HG03378 (cell line): Measurements from ENCODE around the gene FANCD2.
A peak's percentile ranks its signal among the peaks of the same experiment; 100 is the strongest.
"Not testable (repeated sequence)": the region's sequence is repeated elsewhere in the genome, so short reads cannot be mapped to it uniquely, and the experiment has no call there.

Experiments
- ATAC-seq: cut with Tn5 transposase; IDR thresholded peaks from one replicate; pipeline ENCODE4 v1.9.1; 2021; ENCODE audit warnings: mild to moderate bottlenecking, moderate library complexity; ENCODE audit not compliant: unreplicated experiment

FANCD2 gene

DNA sequence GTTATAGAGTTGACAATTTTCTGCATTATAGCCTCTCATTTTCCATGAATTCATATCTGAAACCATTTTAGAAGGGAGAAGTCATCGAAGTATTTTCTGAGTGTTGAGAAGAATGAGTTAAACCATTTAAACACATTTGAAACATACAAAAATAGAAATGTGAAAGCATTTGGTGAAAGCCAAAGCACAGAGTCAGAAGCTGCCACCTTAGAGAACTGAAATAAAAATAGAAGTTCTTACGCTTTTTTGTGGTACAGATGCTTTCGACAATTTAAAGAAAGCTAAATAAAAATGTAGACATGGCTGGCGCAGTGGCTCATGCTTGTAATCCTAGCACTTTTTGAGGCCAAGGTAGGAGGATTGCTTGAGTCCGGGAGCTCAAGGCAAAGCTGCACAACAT, 72.8 kb downstream of the FANCD2 start:
- ATAC-seq: no peak

DNA sequence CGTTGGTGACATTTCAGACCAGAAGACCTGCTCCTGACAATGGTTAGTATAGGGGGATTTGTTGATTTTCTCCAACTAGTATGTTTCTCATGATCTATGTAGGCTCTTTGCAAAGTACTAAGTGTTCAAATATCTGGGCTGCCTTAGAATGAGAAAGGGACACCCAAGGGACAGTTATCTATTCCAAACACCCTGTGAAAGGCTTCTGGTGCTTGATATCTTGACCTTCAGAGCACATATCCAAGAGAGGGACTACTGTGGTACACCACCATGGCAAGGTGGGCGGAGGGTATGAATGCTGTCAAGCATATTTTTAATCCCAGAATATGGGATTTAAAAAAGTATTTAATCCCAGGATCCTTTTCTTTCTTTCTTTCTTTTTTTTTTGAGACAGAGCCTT, 80.7 kb downstream of the FANCD2 start:
- ATAC-seq: no peak

DNA sequence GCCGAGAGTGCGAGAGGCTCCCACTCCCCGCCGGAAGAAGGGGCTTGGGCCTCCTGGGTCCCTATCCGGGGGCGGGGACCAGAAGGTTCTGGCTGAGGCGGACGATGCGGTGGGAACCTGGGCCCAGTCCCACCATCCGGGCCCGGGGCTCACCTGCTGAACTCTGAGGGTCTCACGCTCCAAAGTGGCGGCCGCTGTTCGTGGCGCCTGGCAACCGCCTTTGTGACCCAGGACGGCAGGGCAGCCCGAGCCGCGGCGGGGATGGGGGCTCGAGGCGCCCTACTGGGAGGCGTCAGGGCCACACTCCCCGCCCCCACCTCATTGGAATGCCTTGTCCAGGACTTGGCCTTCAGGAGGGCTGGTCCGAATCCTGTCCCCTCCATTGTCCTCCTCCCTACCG, 81.9 kb downstream of the FANCD2 start, which contains the start of gene FANCD2OS:
Gene FANCD2OS (minus strand): TSS at position 165 of the 400 bp plus-strand sequence. CDS start 3,481 bp downstream, outside the sequence.
- ATAC-seq: no peak

DNA sequence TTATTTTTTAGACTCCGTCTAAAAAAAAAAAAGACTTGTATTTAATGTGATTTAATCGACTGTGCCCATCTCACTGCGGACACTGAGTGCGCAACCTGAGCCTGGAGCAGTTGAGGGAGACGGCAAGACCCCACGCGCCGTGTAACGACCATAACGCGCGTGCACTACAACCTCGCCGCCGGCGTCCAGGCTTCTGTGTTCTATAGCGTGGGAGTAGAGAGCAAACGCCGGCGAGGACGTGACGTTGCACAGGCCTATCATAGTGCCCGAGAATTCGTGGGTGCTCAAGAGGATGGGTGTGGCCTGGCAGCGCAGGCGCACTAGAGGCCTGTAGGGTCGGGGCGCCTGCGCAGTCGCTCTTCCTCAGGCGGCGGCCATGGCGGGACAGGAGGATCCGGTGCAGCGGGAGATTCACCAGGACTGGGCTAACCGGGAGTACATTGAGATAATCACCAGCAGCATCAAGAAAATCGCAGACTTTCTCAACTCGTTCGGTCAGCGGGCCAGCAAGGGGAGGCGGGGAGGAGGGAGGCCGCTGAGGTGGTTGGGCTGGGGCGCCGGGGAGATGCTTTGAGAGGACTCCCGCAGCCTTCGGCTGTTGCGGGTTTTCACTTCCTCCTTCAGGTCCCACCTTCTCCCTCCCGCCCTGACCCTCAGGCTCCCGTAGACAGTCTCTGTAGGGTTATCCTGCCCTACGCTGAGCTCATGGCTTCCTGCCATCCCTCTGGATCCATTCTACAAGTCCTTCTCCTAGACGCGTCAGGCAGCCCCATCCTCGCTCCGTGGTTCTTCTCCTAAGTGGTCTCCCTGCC, 89.3 kb downstream of the FANCD2 start, which contains the start of gene BRK1:
Gene BRK1 (plus strand): TSS at position 350 of the 812 bp plus-strand sequence. CDS start 27 bp downstream, at position 377.
- ATAC-seq: peak; percentile 88

DNA sequence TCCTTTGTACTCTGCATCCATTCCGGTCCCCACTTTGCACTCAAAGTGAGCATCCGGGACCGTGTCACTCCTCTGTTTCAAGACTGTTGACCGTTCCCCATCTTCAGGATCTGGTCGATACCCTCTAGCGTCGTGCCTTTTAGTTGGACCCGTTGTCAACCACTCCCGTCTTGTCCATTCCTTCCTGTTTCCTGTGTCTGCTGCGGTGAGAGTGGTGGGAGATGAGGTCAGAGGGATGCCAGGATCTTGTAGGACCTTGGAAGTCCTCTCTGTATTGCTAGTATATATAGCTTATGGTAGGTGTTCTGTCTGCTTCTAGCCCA, 89.9 kb downstream of the FANCD2 start:
- ATAC-seq: peak; percentile 22

DNA sequence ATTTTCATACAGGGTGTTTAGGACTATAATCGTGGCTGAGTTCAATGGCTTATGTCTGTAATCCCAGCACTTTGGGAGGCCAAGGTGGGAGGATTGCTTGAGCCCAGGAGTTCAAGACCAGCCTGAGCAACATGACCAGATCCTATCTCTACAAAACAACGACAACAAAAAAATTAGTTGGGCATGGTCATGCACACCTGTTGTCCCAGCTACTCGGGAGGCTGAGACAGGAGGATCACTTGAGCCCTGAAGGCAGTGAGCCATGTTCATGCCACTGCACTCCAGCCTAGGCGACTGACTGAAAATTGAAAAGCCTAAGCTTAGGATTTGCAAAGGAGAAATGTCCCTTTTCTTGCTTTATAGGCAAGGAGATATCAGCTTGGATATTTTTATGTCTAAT, 90.7 kb downstream of the FANCD2 start:
- no peak for ATAC-seq

DNA sequence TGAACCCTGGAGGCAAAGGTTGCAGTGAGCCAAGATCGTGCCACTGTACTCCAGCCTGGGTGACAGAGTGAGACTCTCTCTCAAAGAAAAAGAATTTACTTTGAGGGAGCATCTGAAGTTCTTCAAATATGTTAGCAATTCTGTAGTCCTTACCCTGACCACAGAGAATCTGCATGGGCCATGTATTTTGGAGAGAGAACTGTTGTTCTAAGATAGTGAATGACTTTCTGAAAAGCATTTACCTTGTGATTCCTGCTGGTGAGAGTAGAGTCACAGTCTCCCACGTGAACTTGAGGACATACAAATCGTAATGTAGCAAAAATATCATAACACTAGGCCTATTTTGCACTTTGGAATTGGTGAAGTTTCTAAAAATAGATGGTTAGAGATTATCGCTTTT, 93.1 kb downstream of the FANCD2 start:
- no peak for ATAC-seq

DNA sequence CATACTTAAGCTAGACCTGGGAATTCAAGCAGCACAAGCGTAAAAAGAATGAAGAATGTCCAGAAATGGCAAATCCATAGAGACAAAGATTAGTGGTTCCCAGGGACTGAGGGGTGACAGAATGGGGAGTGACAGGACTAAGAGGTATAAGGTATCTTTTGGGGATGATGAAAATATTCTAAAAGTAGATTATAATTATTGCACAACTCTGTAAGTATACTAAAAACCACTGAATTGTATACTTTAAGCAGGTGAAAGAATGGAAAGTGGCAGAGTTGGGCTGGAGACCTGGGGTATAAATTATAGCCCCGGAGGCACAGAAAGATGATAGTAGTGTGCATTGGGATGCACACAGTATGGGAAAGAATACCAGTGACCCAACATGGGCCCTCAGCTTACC, 94.8 kb downstream of the FANCD2 start:
- no peak for ATAC-seq

DNA sequence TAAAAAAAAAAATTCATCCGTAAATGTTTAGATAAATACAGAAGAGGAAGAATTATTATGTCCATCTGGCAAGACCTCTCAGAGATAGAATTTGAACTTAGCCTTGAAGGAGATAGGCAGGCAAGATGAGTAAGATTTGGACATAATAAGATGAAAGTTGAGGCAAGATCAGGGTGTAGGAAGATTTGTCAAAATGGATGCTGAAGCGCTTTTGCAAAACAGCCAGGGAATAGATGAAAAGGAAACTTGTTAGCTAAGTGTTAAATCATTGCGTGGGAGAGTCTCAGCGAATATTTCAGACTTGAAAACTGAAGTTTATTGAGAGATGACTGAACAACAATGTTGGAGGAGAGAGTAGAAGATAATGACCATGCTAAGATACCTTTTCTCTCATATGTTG, 96.5 kb downstream of the FANCD2 start:
- no peak for ATAC-seq

DNA sequence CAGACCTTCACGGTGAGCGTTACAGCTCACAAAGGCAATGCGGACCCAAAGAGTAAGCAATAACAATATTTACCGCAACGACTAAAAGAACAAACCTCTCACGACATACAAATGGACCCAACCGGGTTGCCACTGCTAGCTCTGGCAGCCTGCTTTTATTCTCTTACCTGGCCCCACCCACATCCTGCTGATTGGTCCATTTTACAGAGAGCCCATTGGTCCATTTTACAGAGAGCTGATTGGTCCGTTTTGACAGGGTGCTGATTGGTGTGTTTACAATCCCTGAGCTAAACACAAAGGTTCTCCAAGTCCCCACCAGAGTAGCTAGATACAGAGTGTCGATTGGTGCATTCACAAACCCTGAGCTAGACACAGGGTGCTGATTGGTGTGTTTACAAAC, 109.6 kb downstream of the FANCD2 start:
- not testable (repeated sequence) for ATAC-seq

DNA sequence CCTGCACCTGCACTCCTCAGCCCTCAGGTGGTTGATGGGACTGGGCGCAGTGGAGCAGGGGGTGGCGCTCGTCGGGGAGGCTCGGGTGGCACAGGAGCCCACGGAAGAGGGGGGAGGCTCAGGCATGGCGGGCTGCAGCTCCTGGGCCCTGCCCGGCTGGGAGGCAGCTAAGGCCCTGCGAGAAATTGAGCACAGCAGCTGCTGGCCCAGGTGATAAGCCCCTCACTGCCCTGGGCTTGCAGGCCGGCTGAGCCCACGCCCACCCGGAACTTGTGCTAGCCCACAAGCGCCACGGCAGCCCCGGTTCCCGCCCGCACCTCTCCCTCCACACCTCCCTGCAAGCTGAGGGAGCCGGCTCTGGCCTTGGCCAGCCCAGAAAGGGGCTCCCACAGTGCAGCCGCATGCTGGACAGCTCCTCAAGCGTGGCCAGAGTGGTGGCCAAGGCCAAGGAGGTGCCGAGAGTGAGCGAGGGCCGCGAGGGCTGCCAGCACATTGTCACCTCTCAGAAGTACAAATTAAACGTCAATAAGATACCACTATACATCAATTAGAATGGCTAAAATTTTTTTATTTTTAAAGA, 110.3 kb downstream of the FANCD2 start:
- no peak for ATAC-seq

DNA sequence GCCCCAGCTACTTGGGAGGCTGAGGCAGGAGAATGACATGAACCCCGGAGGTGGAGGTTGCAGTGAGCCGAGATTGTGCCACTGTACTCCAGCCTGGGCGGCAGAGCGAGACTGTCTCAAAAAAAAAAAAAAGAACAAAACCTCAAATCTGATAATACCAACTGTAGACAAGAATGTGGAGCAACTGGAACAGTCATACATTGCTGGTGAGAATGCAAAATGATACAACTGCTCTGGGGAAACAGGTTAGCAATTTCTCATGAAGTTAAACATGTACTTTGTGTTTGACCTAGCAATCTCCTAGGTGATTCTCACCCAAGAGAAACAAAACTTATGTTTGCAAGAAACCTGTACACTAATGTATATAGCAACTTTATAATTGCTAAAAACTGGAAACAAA, 110.9 kb downstream of the FANCD2 start:
- ATAC-seq: no peak

DNA sequence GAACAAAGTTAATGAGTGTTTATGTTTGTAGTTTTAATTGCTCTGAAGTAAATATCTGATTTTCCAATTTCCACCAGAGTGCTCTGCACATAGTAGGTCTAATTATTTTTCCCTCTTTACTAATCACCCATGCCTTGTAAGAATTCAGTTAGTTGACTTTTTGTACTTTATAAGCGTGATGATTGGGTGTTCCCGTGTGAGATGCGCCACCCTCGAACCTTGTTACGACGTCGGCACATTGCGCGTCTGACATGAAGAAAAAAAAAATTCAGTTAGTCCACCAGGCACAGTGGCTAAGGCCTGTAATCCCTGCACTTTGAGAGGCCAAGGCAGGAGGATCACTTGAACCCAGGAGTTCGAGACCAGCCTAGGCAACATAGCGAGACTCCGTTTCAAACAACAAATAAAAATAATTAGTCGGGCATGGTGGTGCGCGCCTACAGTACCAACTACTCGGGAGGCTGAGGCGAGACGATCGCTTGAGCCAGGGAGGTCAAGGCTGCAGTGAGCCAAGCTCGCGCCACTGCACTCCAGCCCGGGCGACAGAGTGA, 114.8 kb downstream of the FANCD2 start:
- ATAC-seq: no peak

DNA sequence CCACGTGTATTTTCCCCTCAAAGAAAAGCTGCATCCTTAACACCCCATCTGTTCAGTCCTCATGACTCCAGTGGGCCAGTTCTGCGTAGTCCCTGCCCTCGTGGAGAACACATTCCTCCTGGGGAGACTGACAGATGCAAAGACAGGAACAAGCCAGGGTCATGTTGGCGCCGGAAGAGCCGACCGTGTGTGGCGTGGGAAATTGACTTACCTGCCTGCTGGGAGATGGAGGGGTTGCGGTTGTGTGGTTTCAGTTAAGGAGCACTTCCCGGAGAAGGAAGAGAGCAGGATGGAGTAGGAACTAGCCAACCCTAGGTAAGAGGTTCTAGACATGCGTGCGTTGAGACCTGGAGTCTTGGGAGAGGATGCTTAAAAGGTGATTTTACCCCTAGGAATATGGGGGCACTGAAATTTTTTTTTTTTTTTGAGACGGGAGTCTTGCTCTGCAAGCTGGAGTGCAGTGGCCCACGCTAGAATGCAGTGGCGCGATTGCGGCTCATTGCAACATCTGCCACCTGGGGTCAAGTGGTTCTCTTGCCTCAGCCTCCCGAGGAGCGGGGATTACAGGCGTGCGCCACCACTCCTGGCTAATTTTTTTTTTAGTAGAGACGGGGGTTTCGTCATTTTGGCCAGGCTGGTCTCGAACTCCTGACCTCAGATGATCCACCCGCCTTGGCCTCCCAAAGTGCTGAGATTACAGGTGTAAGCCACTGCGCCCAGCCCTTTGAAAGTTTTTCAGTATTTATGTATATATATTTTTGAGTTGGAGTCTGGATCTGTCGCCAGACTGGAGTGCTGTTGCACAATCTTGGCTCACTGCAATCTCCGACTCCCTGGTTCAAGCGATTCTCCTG, 116.7 kb downstream of the FANCD2 start:
- ATAC-seq: no peak

DNA sequence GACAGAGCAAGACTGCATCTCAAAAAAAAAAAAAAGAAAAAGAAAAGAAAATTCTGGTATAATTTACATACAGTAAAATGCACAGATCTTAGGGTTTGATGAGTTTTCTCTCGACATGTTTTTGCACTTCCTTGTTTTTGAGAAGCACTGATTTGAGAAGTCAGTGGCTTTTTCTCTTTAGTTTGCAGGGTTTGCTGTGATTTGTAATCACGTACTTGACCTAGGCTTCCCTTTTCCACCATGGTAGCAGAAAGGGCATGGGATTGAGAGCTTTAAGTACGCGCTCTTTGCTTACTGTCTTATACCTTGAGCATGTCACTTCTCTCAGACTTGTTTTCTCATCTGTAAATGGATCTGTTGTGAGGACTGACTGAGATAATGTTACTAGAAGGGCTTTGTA, 119.4 kb downstream of the FANCD2 start:
- ATAC-seq: no peak

DNA sequence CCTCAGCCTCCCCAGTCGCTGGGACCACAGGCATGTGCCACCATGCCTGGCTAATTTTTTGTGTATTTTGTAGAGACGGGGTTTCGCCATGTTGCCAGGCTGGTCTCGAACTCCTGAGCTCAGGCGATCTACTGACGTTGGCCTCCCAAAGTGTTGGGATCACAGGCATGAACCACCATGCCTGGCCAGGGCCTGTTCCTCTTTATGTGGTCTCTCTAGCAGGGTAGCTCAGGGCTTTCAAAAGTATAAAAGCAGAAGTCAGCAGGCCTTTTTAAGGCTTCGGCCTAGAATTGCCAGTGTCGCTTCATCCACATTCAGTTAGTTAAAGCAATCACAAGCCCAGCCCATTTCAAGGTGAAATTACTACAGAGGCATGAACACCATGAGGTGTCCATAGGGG, 123.0 kb downstream of the FANCD2 start:
- no peak for ATAC-seq

DNA sequence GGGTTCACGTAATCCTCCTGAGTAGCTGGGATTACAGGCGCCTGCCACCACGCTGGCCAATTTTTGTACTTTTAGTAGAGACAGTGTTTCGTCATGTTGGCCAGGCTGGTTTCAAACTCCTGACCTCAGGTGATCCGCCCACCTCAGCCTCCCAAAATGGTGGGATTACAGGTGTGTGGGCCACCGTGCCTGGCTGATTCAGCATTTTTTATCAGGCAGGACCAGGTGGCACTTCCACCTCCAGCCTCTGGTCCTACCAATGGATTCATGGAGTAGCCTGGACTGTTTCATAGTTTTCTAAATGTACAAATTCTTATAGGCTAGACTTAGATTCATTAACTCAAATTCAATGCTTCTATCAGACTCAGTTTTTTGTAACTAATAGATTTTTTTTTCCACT, 124.8 kb downstream of the FANCD2 start:
- ATAC-seq: no peak
